ENCODE data around the gene XXYLT1.

The XXYLT1 gene

DNA sequence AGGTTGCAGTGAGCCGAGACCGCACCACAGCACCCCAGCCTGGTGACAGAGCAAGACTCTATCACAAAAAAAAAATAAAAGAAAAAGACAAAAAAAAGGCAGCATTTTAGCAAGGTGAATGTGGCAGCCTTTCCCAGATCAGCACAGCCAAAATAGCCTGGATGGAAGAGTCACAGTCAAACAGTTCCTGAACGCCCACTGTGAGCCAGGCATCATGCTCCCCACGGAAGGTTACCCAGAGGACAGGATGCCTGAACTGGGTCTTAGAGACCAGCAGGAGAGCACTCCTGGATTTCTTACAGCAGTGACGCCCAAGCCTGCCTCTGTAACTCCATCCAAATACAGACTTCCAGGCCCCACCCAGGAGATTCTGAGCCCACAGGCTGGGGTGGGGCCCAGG, 4.5 kb downstream of the XXYLT1 start:
- DNase-seq, result no peak

DNA sequence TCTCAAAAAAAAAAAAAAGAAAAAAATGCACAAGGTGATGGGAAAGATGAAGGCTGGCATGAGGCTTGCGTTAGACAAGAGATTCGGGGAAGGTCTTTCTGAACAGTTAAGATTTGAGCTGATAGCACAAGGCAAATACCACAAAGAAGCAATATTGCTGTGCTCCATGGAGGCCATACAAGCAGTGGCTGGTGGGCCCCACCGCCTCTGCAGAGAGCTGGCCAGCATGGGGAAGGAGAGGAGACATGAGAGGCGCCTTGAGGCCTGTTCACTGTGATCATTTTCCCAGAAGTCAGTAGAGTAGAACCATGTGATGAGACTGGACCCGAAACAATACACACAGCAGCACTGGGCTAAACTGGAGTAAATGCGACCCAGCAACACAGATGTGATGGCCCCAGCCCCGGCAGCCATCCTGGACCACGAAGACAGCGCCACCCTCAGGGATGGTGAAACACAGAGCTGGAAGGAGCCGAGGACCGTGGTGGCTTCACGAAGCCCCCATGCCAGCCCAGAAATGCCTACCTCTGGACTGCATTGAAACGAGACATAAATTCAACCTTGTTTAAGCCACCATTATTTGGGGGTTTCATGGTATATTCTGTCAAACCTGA, 5.5 kb downstream of the XXYLT1 start:
- no peak for DNase-seq

DNA sequence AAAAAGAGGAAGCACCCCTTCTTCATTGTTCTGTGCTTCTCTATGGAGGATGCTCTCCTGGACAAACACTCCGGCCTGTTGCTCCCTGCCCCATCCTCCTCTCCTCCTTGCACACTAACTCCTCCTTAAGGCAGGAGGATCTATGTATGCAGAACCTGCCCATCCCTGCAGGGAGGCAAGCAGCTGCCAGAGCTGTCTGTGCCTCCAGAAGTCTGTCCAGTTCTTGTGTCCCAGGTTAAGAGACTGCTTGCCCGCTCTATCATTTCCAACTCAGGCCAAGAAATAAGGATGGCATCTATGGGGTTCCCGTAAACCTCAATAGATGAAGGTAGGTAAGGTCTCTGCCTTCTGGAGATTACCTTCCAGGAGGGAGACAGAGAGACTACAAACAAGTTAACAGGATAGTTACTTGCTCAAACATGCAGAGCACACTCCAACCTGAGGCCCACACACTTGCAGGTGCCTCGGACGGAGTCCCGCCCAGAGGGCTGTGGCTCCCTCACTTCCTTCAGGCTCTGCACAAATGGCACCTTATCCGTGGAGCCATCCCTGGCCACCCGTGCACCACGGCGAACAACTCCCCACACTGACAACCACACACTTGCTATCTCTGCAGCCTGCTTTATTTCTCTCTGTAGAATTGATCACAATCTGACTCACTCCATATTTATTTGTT, 6.9 kb downstream of the XXYLT1 start:
- no peak for DNase-seq

DNA sequence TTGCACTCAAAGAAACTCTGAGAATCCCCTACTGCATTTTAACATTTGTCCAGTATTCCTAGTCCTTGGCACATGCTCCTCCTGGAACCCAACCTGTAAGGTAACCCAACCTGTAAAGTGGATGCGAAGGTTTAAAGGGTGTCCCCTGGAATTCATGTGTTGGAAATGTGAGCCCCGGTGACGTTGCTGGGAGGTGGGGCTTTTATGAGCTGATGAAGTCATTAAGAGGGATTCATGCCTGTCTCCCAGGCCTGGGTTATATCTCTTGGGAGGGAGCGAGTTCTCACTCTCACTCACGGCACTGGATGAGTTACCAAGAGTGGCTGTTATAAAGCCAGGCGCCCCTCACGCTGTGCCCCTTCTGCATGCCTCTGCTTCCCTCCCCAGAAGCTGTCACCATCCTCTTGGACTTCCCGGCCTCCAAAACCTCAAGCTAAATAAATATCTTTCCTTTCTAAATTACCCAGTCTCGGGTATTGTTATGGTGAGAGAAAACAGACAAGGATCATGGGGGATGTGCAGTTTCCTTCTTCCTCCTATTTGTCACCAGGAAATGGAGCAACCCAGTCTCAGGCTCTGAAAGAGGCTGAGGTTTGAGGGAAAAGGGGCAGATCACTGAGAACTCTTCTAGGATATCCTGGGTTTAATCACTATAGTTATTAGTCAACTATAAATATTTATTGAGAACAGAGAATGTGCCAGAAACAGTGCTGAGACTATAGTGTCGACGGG, 7.6 kb downstream of the XXYLT1 start:
- DNase-seq, result no peak

DNA sequence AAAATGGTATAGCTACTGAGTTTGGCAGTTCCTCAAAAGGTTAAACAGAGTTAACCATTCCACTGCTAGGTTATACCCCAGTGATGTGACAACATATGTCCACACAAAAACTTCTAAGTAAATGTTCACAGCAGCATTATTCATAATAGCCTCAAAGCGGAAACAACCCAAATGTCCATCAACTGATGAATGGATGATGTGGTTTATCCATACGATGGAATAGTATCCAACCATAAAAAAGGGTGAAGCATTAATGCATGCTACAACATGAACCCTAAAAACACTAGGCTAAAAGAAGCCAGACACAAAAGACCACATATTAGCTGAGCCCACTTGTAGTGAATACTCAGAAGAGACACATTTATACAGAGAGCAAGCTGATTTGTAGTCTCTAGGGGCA, 9.0 kb downstream of the XXYLT1 start:
- DNase-seq, result no peak

DNA sequence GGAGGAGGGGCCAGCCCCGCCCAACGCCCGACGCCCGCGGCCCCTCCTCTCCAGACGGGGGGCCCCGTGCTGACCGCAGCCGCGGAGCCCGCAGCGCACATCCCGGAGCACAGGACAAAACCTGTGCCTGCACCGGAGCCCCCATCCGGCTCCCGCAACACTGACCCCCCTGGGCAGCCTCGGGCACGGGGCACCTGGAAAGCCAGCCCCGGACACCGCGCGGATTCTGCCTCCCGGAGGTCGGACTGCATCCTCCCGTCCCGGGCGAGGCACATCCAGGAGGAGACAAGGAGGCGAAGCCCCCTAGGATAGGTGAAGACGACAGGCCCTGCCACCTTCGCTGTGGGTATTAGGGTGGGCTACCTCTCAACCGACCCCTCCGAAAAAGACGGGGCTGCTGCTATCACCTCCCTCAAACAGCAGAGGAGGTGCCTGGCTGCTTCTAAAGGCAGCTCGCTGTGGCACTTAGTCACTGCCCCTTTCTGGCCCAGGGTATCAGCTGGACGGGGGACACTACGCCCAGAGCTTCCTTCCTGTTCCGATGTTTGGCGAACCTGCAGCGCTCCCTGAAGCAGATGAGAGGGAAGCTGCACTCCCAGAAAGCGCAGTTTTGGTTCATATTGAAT, 10.6 kb downstream of the XXYLT1 start:
- peak; percentile 55 to 72 for DNase-seq

DNA sequence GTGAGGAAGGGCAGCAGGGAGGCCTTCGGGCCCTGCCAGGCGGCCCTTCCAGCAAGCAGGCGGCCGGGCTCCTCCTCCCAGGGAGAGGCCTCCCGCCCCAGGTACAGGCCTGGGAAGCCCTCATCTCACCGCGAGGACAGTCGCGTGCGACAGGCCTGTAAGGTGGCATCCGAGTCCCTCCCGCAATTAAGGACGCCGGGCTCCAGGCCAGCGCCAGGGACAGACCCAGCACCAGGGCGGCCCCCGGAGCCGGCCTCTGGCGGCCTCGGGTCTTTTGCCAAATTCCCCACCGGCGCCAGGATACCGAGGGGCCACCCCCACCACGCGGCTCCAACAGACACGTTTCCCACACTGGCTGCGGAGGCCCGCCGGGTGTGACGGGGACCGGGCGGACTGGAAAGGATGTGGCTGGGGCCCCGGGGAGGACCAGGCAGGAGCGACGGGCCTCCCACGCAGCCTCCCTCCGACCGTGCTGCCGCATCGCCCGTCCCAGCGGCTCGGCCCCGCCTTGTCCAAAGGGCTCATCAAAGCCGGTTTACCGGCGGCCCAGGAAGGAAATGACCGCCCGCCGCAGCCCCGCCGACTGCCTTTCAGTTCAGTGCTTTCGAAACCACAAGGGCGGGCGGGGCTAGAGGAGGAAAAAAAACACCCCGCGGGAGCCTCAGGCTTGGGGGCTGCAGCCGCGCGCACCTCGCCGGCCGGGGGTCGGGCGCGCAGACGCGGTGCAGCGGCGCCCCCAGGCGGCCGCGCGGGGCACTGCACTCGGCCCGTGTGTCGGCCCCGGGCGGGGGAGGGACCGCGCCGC, 11.3 kb downstream of the XXYLT1 start:
- DNase-seq, result peak; percentile 78 to 83

DNA sequence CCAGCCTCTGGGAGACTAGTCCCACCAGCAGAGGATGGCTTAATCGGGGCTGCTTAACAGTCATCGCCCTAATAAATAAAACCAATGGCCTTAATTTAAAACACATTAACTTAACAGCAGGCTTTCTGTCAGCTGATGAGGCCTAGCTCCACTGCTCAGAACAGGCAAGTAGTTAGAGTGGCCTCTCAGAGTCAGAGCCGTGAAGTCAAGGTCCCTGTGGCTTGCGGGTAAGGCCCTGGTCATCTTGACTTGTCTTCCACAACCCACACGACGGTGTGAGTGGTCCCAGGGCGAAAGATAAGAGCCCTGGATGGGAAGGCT, 11.8 kb downstream of the XXYLT1 start:
- DNase-seq, result no peak

DNA sequence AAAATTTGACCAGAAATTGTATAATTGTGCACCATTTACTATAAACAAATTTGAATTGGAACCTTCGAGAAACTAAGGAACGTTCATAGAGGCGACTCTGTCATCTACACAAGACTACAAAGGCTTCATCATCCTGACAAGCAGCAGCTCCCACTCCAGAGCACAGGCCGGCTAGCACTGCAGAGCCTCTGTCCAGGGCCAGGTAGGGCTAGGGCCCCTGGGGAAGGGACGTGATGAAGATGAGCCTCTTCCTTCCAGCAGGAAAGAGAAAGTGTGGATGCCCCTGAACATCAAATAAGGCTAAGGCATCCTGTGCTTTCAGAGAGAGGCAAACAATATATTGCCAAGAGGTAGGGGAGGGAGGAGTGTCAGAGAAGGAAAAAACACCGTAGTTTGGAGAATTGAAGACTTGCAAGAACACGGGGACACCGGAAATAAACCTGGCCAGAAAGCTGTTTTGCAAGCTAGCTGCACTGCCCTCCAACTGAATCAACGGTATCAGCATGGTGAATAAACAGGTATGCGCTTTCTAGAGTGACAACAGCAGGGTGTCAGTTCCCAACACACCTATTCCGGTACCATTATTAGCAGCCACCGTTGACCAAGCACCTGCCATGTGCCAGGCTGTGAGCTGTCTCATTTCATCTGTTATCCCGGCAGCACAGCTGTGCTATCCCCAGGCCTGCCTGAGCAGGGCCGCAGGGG, 12.4 kb downstream of the XXYLT1 start:
- DNase-seq, result no peak

DNA sequence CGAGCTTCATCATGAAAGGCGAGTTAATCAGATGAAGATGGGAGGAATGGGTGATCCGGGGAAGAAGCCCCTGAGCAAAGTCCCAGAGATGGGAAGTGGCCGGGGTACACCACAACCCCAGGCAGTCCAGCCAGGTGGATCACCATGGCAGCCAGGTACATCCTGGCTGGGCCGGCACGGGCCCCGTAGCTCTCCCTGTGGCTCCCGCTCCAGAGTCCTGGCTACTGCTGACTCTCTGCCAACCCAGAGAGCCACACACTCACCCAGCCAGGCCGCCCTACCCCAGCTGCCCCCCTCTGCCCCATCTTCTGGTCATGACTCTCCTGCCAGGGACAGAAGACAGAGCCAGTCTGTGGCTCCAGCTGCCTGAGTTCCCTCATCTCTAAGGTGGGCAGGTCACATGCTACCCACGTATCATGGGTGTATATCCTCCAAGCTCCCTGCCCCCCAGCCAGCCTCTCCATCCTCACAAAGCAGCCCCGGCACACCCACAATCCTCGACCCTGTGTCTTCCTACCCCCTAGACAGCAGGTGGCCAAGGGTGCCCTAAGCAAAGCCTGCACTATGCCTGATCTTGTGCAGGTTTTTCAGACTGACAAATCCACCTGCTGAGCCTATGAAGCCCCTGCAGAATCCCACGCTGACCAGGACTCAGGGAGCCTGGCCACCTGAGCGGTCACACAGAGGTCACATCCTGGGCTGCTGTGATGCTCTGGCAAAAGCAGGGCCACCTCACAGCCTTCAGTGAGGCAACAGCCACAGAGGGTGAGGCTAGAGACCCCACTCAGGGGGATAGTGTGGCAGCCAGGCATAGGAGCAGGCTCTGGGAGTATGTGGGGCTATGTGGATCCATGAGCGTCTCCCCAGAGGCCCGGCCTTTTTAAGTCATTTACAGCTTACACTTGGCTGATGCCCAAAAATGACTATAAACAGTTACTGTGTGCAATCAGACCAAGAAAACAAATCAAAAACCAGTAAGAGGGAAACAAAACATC, 13.2 kb downstream of the XXYLT1 start:
- DNase-seq, result no peak

DNA sequence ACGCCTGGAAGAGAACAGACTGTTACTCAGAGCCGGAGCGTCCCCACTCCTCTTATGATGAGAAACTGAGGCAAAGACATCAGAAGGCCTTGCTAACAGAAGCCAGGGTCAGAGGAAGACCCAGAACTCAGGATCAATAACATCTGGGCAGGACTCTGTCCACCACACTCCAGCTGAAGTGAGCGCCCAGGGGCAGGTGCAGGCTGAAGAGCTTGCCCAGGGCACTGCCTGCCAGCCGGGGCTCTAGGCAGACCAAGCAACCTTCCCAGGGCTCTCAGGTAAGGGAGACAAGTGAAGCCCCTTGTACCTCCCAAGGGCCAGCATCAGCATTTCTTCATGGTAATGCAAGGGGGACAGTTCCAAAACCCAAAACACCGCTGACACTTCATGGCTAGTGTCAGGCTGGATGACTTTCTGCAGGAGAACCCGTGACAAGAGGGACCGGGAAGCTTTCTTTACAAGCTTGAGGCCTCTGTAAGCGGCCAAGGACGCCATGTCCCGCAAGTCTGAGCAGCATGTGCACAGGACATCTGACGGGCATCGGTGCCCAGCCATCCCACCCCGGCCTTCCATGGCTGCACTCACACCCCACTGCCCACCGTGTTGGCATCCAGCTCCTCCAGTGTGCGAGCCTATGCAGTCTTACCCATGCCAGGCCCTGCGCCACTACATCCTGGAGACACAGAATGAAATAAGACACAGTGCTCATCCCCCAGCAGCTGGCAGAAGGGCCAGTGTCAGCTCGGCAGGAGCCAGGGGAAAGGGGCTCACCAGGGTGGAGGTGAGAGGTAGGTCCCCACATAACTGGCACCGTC, 14.1 kb downstream of the XXYLT1 start:
- DNase-seq, result no peak

DNA sequence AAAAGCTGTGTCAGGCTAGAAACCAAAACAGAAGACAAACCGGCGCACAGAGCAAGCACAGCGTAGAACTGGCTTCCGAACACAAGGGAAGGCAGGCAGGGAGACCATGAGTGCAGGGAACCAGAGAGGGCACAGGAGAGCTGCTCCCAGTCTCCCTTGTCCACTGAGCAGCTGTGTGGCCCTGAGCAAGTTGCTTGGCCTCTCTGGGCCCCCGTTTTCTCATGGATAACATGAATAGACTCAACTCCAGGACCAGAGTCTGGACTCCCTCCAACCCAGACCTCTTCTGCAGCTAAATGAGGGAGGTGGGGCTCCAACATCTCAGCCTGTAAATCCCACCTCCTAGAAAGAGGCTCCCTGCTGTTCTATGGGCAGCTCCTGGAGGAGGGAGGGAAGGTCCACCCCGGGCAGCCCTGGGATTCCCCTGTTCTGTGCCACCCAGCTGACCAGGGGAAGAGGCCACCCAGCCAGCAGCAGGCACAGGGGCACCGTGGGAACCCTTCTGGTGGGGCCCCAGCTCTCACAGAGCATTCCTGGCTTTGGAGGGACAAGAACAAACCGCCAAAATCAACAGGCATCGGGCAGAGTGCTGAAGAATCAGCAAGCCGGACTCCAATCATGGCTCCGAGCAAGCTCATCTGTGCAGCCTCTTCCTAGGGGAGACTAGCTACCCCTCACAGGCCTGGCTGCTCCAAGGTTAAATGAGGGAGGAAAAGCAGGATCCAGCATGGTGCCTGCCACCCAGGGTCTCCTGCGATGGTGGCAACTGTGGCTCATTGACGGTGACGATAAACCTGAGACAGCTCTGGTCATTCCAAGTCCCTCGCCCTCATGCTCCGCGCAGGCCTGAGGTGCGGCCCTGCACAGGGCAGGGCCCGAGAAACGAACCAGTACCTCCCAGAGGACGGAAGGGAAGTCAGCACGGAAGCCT, 15.1 kb downstream of the XXYLT1 start:
- no peak for DNase-seq

DNA sequence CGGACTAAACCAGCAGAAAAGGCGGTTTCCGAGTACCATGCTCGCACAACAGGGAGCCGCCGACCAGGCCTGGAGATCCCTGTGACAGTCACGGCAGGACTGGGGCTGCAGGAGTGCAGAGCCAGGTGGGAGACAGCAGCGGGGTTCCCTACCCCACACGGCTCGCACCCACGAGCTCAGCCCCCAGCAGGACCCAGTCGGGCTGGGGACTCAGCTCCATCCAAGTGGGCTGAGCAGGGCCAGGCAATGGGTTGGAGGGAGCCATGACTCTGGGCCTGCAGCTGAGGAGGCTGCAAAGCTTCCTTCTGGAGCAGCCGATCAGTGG, 15.8 kb downstream of the XXYLT1 start:
- DNase-seq, result no peak

DNA sequence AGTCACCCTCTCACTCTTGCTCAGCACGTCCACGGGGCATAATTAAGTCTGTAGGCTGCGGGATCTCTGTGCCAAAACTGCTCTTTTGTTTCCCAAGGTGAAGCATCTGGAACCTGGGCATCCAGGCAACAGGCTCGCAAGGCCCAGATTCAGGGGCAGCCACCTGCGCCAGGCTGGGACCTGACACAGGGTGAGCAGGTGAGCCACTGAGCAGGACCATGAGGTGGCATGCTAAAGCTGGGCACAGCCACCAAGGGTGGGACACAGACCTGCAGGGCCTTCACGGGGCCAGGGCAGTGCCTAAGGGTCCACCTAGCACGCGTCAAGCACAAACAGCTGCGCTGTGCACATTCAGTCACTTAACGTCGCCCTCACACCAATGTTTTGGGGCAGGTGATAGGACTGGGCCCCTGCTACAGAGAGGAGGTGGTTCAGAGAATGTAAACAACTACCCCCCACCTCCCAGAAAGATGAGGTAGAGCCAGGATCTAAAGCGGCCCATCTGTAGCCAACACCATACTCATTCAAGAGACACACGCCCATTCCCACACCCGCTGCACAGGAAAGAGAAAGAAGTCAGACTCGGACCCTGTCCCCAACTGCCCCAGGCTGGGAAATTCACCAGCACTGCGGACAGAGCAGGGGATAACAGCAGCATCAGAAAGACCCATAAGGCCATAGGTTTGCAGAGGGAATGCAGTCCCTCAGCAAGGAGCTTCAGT, 16.3 kb downstream of the XXYLT1 start:
- no peak for DNase-seq

DNA sequence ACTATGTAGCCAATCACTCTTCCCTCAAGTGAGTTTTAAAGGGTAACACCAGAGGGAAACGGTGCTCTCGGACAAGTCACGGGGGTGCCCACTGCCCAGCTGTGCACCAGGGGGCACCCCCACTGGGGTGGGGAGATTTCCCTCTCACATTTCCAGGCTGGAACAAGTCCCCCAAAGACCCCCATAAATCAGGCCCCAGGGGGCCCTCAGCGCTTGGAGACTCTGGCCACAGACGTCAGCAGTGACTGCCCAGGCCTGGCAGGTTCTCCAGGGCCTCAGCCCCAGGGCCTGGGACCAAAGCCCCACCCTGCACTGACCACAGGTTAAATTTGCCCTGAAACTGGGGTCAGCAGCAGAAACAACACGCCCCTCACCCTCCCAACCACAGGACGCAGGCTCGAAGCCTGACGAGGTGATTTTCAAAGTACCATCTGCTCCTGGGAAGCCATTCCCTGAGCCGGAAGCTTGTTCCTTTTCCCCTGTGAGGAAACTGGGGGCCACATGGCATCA, 17.0 kb downstream of the XXYLT1 start:
- no peak for DNase-seq

DNA sequence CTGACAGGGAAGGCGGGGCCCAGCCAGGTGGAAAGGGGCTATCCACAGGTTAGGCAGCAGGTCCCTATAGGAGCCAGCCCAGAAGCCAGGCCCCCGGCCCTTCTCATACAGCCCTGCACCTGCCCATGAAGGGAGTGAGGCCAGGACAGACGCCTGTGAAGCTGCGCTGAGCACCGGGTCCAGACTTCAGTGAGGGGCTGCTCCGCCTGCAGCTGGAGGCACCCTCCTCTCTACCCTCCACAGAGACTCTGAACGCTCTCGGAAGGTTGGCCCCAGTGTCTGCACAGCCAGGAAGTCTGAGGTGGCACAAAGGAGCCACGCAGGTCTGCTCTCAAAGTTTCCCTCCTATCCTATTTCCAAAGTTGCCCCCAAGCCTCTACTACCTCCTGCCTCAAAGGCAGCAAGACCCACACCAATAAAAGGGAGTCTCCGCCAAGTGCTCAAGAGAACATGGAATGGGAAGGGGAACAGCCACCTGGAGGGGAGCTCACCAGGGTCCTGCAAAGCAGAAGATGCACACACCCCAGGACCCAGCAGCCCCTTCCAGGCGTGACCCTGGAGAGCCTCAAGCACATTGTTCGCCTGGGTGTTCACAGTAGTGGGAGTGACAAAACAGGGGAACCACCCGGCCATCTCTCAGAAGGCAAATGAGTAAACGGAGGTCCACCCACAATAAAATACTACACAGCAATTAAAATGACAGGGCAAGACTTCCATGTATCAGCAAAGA, 19.5 kb downstream of the XXYLT1 start:
- no peak for DNase-seq

DNA sequence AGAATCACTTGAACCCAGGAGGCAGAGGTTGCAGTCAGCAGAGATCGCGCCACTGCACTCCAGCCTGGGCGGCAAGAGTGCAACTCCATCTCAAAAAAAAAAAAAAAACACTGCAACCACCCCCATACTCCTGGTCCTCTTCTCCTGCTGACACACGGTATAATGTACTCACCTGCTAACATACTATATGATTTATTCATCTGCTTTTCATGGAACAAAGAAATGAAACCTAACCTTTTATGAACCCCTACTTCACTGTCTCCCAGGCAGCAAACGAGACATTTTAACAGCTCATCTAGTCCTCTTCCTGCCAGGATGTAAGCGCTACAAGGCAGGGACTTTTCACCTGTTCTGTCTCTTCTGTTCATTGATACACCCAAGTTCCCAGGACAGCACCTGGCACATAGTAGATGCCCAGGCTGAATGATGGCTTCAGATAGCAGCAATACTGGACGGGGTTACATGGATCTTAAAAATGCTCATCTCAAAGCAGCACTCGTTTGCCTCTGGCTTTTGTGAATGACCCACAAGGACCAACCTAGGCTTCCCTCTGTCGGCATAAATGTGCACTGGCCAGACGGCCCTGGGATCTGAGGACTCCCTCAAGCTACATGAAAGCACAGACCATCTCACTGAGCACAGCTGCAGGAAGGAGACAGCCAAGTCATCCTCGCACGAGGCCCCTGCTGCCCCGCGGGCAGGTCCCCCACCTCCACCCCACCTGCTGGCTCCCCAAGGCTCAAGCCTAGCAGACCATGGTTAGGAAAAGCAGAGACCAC, 20.3 kb downstream of the XXYLT1 start:
- peak in 1 of 2 donors; percentile 62 for DNase-seq
